Glutamatergic neuron (in vitro differentiated cells): ENCODE data around the gene GTPBP8. TPM values are rescaled to one million over a fixed set of nuclear protein-coding genes. Genes with fewer than 3 reads are reported as not detected.

Experiments
- DNase-seq: peaks from one replicate; pipeline ENCODE4 v3.0.0; 2022
- H3K27ac Mint-ChIP-seq: one replicate; pipeline ENCODE4 v1.8.0; 2020; ENCODE audit warnings: mild to moderate bottlenecking, mixed read lengths, inconsistent platforms; ENCODE audit not compliant: unreplicated experiment
- H3K27me3 Mint-ChIP-seq: one replicate; pipeline ENCODE4 v1.8.0; 2020; ENCODE audit warnings: mild to moderate bottlenecking, moderate library complexity, mixed read lengths, inconsistent platforms; ENCODE audit not compliant: unreplicated experiment
- H3K36me3 Mint-ChIP-seq: one replicate; pipeline ENCODE4 v1.8.0; 2020; ENCODE audit warnings: mild to moderate bottlenecking, mixed read lengths, inconsistent platforms; ENCODE audit not compliant: unreplicated experiment
- H3K4me1 Mint-ChIP-seq: one replicate; pipeline ENCODE4 v1.8.0; 2020; ENCODE audit warnings: mild to moderate bottlenecking, low read depth, mixed read lengths, inconsistent platforms; ENCODE audit not compliant: unreplicated experiment
- H3K4me3 Mint-ChIP-seq: one replicate; pipeline ENCODE4 v1.8.0; 2020; ENCODE audit warnings: mild to moderate bottlenecking, mixed read lengths, inconsistent platforms; ENCODE audit not compliant: unreplicated experiment
- H3K9me3 Mint-ChIP-seq: one replicate; pipeline ENCODE4 v1.8.0; 2020; ENCODE audit warnings: mild to moderate bottlenecking, moderate library complexity, mixed read lengths, inconsistent platforms; ENCODE audit not compliant: unreplicated experiment
- total RNA-seq: library from RNA; stranded (reverse); fragmentation: NEBNext Ultra II Directional; extraction: Animal tissue kit (Norgen Biotek cat#: 25700); gene quantifications from one replicate; pipeline ENCODE4 v1.2.1, GENCODE V29; 2021; ENCODE audit not compliant: unreplicated experiment
- TF ChIP-seq, protein P1 (sequence below): fragments of 200-600 bp; sonication (generic); IDR thresholded peaks from one replicate; pipeline ENCODE4 v1.5.0; 2021; ENCODE audit not compliant: partially characterized antibody, unreplicated experiment

Gene GTPBP8
- total RNA-seq, 1 donor from 2014 or later: 15.8 TPM

- Mint-ChIP-seq H3K27me3 (peaks cover 6% of the 10 kb centered on the region), H3K4me3 (no peak overlapping the region), H3K4me1 (no peaks in the 10 kb centered on the region), H3K27ac (no peak overlapping the region), H3K9me3 (no peaks in the 10 kb centered on the region), H3K36me3 (peaks cover 15% of the 10 kb centered on the region)
- no peak for DNase-seq
- TF ChIP-seq, protein P1, sequence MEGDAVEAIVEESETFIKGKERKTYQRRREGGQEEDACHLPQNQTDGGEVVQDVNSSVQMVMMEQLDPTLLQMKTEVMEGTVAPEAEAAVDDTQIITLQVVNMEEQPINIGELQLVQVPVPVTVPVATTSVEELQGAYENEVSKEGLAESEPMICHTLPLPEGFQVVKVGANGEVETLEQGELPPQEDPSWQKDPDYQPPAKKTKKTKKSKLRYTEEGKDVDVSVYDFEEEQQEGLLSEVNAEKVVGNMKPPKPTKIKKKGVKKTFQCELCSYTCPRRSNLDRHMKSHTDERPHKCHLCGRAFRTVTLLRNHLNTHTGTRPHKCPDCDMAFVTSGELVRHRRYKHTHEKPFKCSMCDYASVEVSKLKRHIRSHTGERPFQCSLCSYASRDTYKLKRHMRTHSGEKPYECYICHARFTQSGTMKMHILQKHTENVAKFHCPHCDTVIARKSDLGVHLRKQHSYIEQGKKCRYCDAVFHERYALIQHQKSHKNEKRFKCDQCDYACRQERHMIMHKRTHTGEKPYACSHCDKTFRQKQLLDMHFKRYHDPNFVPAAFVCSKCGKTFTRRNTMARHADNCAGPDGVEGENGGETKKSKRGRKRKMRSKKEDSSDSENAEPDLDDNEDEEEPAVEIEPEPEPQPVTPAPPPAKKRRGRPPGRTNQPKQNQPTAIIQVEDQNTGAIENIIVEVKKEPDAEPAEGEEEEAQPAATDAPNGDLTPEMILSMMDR: no peak
Measured at GRCh38 chr3:112963683-112964082, 27.1 kb upstream of the GTPBP8 start.

- TF ChIP-seq, protein P1: no peak
- H3K4me1 Mint-ChIP-seq: no peaks in the 10 kb centered on the region
- H3K36me3 Mint-ChIP-seq: peaks cover 15% of the 10 kb centered on the region
- no peak overlapping the region for H3K27ac Mint-ChIP-seq
- H3K27me3 Mint-ChIP-seq: peaks cover 6% of the 10 kb centered on the region
- H3K9me3 Mint-ChIP-seq: no peaks in the 10 kb centered on the region
- H3K4me3 Mint-ChIP-seq: no peak overlapping the region
- no peak for DNase-seq
Measured at GRCh38 chr3:112965656-112966055, 25.1 kb upstream of the GTPBP8 start.

- Mint-ChIP-seq H3K27me3 (peaks cover 6% of the 10 kb centered on the region), H3K9me3 (no peaks in the 10 kb centered on the region), H3K27ac (no peak overlapping the region), H3K4me1 (no peaks in the 10 kb centered on the region), H3K36me3 (peaks cover 15% of the 10 kb centered on the region), H3K4me3 (no peak overlapping the region)
- TF ChIP-seq, protein P1: no peak
- no peak for DNase-seq
Measured at GRCh38 chr3:112966633-112967032, 24.2 kb upstream of the GTPBP8 start.

- no peak for DNase-seq
- Mint-ChIP-seq H3K27me3 (peaks cover 4% of the 10 kb centered on the region), H3K27ac (no peak overlapping the region), H3K9me3 (no peaks in the 10 kb centered on the region), H3K4me3 (no peak overlapping the region), H3K36me3 (peaks cover 15% of the 10 kb centered on the region), H3K4me1 (no peaks in the 10 kb centered on the region)
- TF ChIP-seq, protein P1: no peak
Measured at GRCh38 chr3:112967425-112967824, 23.4 kb upstream of the GTPBP8 start.

DNA sequence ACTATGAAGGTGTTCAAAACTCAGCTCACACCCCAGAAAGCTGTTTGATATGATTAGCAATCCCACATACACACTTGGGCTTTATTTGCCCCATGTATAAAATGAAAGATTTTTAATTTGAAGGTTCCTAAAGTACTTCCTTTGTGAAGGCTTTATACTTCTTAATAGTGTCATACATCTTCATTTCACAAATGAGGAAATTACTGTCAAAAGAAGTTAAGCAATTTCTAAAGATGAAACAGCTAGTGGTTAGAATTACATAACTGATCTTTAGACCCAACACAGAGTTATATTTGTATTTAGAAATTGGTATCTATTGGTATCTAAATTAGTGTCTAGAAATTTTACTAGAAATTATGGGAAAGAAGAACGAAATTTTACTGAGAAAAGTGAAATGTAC lies 23.0 kb upstream of the GTPBP8 start:
- TF ChIP-seq, protein P1: no peak
- no peaks in the 10 kb centered on the region for H3K9me3 Mint-ChIP-seq

More for the DNA sequence above, 23.0 kb upstream of the GTPBP8 start:
- H3K27me3 Mint-ChIP-seq: peaks cover 4% of the 10 kb centered on the region
- no peaks in the 10 kb centered on the region for H3K4me1 Mint-ChIP-seq
- H3K27ac Mint-ChIP-seq: no peak overlapping the region
- H3K4me3 Mint-ChIP-seq: no peak overlapping the region
- H3K36me3 Mint-ChIP-seq: peaks cover 15% of the 10 kb centered on the region
- no peak for DNase-seq
